ENCODE measurements around the gene MYL6B.

DNA sequence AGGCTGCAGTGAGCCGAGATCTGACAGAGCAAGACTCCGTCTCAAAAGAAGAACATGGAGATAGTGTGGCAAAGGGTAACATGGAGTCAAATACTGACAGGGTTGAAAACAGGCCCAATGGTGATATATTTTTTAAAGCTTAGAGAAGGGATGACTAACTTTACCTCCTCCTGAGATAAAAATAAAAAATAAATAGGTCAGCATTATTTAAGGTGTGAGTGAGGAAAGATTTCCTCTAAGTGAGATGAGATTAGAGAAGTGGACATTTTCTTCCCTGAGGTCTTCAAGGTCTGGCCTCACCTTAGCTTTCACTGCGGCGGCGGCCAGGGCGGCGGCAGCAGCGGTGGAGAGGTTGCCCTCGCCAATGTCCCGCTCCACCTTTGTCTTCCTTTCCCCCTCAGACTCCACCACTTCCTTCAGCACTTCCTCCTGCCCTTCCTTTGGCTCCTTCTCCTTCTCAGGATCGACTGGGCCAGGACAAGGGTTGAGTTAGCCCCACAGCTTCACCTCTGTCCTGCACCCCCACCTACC lies 16.9 kb downstream of the MYL6B start:
- TF ChIP-seq, protein P1, sequence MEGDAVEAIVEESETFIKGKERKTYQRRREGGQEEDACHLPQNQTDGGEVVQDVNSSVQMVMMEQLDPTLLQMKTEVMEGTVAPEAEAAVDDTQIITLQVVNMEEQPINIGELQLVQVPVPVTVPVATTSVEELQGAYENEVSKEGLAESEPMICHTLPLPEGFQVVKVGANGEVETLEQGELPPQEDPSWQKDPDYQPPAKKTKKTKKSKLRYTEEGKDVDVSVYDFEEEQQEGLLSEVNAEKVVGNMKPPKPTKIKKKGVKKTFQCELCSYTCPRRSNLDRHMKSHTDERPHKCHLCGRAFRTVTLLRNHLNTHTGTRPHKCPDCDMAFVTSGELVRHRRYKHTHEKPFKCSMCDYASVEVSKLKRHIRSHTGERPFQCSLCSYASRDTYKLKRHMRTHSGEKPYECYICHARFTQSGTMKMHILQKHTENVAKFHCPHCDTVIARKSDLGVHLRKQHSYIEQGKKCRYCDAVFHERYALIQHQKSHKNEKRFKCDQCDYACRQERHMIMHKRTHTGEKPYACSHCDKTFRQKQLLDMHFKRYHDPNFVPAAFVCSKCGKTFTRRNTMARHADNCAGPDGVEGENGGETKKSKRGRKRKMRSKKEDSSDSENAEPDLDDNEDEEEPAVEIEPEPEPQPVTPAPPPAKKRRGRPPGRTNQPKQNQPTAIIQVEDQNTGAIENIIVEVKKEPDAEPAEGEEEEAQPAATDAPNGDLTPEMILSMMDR (IDR thresholded peaks at IDR 0.05; ENCODE audit: poor library complexity) = no peak
- TF ChIP-seq EZH2 (IDR thresholded peaks at IDR 0.05; ENCODE audit: borderline replicate concordance) (no peak), EZH2phosphoT487 (IDR thresholded peaks at IDR 0.05; ENCODE audit: low read depth, severe bottlenecking, unreplicated experiment) (no peak)
